Measurements from ENCODE around the gene L3MBTL1. TPM values are rescaled to one million over a fixed set of nuclear protein-coding genes. Genes with fewer than 3 reads are reported as not detected.
"Not testable (repeated sequence)": the region's sequence is repeated elsewhere in the genome, so short reads cannot be mapped to it uniquely, and the experiment has no call there.

The L3MBTL1 gene
- total RNA-seq, 3 donors from 2014 or later = 3.9 to 4.0 (median 4.0) TPM

DNA sequence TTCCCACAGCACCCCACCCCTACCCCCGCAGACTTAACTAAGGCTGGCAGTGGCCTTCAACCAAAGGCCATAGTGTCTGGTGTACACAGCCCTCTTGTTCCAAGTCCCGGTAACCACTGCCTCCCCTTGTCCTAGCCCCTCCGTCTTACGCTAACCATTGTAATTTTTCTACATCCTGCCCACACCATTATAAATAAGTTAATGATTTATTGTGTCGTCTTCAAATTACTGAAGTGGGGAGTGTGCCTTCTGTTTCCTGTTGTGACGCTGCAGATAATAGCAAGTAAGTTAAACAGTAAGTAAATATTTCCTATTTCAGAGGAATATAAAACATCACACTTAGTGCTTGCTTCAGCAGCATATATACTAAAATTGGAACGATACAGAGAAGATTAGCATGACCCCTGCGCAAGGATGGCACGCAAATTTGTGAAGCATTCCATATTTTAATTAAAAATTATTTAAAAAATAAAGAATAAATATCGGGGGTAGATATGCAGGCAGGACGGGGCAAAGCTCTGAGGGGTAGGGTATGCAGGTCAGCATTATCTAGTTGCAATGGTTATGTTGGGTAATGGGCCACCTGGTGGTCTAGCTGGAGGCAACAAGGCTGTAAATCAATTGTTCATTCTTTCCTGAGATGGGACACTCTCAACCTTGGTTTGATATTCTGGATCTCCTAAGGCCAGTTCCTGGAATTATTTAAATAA lies 34.7 kb upstream of the L3MBTL1 start:
- DNase-seq = no peak
- Mint-ChIP-seq H3K27me3 (ENCODE audit: low read depth) (peaks cover 2% of the 10 kb centered on the region), H3K36me3 (ENCODE audit: insufficient read depth) (peaks cover 9% of the 10 kb centered on the region), H3K4me3 (no peak overlapping the region), H3K4me1 (ENCODE audit: low read depth) (peaks cover 2% of the 10 kb centered on the region), H3K9me3 (no peaks in the 10 kb centered on the region)
- ATAC-seq = no peak

DNA sequence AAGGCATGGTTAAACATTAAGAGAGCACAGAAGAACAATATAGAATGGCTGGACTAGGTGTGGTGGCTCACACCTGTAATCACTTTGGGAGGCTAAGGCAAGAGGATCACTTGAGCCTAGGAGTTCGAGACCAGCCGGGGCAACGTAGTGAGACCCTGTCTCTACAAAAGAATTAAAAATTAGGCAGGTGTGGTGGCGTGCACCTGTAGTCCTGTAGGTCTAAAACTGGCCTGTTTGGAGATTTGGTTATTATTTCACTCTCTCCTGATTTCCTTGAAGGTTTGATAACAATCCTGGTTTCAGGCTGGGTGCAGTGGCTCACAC lies 34.2 kb upstream of the L3MBTL1 start:
- Mint-ChIP-seq H3K4me1 (ENCODE audit: low read depth) (peaks cover 2% of the 10 kb centered on the region), H3K9me3 (no peaks in the 10 kb centered on the region), H3K36me3 (ENCODE audit: insufficient read depth) (peaks cover 9% of the 10 kb centered on the region), H3K4me3 (no peak overlapping the region), H3K27me3 (ENCODE audit: low read depth) (peaks cover 2% of the 10 kb centered on the region)
- ATAC-seq (no peak), DNase-seq (no peak)

DNA sequence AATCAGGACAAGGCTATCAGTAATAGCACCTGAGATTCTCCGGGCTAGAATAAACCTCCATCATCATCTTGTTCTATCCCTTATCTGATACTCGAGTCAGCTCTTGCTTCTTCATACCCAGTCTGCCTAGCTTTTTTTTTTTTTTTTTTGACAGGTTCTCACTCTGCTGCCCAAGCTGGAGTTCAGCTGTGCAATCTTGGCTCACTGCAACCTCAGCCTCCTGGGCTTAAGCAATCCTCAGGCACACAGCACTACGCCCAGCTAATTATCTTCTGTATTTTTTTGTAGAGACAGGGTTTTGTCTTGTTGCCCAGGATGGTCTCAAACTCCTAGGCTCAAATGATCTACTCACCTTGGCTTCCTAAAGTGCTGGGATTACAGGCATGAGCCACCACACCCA lies 30.3 kb upstream of the L3MBTL1 start:
- no peaks in the 10 kb centered on the region for H3K9me3 Mint-ChIP-seq
- peaks cover 2% of the 10 kb centered on the region for H3K27me3 Mint-ChIP-seq (ENCODE audit: low read depth)
- ATAC-seq = no peak
- no peaks in the 10 kb centered on the region for H3K4me1 Mint-ChIP-seq (ENCODE audit: low read depth)
- DNase-seq = no peak
- no peak overlapping the region for H3K4me3 Mint-ChIP-seq
- H3K36me3 Mint-ChIP-seq (ENCODE audit: insufficient read depth) = no peaks in the 10 kb centered on the region

DNA sequence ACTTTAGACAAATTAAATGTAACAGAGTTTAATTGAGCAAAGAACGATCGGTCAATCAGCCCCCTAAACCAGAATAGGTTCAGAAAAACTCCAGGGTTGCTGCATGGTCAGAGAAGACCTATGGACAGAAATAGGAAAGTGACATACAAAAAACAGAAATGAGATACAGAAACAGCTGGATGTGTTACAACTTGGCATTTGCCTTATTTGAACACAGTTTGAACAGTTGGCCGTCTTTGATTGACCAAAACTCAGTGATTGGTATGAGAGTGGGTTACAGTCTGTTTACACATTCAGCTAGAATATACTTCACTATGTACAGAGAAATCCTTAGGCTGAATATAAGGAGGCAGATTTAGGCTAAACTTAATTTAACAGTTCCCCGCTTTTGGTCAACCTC lies 29.9 kb upstream of the L3MBTL1 start:
- Mint-ChIP-seq H3K36me3 (ENCODE audit: insufficient read depth) (no peaks in the 10 kb centered on the region), H3K4me1 (ENCODE audit: low read depth) (no peaks in the 10 kb centered on the region), H3K4me3 (no peak overlapping the region), H3K9me3 (no peaks in the 10 kb centered on the region), H3K27me3 (ENCODE audit: low read depth) (peaks cover 2% of the 10 kb centered on the region)
- ATAC-seq (no peak), DNase-seq (no peak)

DNA sequence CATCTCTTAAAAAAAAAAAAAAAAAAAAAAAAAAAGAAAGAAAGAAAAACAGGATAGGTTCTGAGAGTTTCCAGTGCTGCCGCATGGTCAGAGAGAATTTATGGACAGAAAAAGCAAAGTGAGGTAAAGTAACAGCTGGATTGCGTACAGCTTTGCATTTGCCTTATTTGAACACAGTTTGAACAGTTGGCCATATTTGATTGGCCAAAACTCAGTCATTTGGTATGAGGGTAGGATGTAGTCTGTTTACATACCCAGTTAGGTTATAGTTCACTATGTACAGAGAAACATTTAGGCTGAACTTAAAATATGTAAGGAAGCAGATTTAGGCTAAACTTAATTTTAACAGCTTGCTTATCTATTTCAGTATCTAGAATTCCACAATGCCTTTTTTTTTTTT lies 17.5 kb upstream of the L3MBTL1 start:
- ATAC-seq (no peak), DNase-seq (no peak)
- H3K36me3 Mint-ChIP-seq (ENCODE audit: insufficient read depth) = no peaks in the 10 kb centered on the region
- peaks cover 12% of the 10 kb centered on the region for H3K27me3 Mint-ChIP-seq (ENCODE audit: low read depth)
- H3K4me3 Mint-ChIP-seq = no peak overlapping the region
- H3K4me1 Mint-ChIP-seq (ENCODE audit: low read depth) = no peaks in the 10 kb centered on the region
- peaks cover 4% of the 10 kb centered on the region for H3K9me3 Mint-ChIP-seq

DNA sequence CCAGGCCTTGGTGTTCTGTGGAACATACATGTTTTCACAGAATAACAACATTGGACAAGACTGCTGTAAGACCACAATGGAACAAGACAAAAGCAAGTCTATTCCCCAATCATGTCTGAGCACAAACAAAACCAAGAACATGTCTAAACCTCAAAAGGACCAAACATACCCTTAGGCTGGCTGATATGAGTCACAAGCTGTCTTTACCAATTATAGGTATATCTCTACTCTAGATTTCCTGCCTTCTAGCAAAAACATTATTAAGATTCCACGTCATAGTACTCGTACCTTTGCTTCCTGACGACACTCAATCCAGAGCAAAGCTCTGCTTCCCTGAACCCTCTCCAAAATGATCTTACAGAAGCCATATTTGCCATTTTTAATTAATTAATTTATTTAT lies 15.4 kb upstream of the L3MBTL1 start:
- no peaks in the 10 kb centered on the region for H3K36me3 Mint-ChIP-seq (ENCODE audit: insufficient read depth)
- peaks cover 13% of the 10 kb centered on the region for H3K27me3 Mint-ChIP-seq (ENCODE audit: low read depth)
- H3K9me3 Mint-ChIP-seq = no peaks in the 10 kb centered on the region
- H3K4me1 Mint-ChIP-seq (ENCODE audit: low read depth) = no peaks in the 10 kb centered on the region
- no peak overlapping the region for H3K4me3 Mint-ChIP-seq
- ATAC-seq (peak; percentile 48 to 62), DNase-seq (no peak)

DNA sequence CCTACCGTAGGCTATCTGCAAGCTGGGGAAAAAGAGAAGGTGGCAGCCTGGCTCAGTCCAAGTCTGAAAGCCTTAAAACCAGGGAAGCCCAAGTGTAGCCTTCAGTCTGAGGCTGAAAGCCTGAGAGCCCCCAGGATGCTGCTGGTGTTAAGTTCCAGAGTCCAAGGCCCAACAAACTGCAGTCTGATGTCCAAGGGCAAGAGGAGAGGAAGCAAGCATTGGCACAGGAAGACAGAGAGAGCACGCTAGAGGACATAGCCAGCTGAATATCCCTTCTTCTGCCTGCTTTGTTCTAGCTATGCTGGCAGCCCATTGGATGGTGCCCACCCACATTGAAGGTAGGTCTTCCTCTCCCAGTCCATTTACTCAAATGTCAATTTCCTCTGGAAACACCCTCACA lies 12.1 kb upstream of the L3MBTL1 start:
- ATAC-seq = no peak
- Mint-ChIP-seq H3K36me3 (ENCODE audit: insufficient read depth) (no peaks in the 10 kb centered on the region), H3K9me3 (no peaks in the 10 kb centered on the region), H3K4me3 (no peak overlapping the region), H3K27me3 (ENCODE audit: low read depth) (peaks cover 13% of the 10 kb centered on the region), H3K4me1 (ENCODE audit: low read depth) (no peaks in the 10 kb centered on the region)
- no peak for DNase-seq

DNA sequence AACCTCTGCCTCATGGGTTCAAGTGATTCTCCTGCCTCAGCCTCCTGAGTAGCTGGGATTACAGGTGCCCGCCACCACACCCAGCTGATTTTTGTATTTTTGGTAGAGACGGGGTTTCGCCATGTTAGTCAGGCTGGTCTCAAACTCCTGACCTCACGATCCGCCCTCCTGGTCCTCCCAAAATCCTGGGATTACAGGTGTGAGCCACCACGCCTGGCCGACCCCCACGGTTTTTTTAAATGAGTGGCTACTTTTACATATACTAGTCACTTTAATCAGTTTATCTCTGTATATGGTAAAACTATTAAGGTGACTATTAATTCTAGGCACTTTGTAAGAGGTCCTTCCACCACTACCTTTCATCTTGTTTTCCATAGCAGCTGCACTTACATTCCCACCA lies 5.5 kb upstream of the L3MBTL1 start:
- H3K36me3 Mint-ChIP-seq (ENCODE audit: insufficient read depth); H3K4me3 Mint-ChIP-seq; ATAC-seq; H3K9me3 Mint-ChIP-seq; H3K4me1 Mint-ChIP-seq (ENCODE audit: low read depth); DNase-seq: not testable (repeated sequence)
- H3K27me3 Mint-ChIP-seq (ENCODE audit: low read depth) = peaks cover 20% of the 10 kb centered on the region

DNA sequence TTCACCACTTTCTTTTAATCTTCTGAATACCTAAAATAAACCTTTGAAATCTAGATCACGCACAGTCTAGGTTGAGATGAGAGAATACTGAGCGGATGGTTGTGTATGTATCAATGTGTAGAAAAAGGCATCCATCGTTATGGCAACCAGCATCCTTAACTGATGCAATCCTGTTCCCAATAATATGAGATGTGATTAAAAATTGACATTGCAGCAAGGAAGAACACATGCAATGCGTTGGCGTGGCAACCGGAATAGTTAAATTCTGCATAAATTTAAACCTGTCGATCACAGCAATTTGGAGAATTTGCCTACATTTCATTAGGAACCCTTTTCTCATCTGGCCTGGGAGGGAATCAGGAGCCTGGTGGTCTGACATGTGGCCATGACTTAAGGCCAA lies 1.3 kb upstream of the L3MBTL1 start:
- H3K36me3 Mint-ChIP-seq (ENCODE audit: insufficient read depth) = no peaks in the 10 kb centered on the region

DNA sequence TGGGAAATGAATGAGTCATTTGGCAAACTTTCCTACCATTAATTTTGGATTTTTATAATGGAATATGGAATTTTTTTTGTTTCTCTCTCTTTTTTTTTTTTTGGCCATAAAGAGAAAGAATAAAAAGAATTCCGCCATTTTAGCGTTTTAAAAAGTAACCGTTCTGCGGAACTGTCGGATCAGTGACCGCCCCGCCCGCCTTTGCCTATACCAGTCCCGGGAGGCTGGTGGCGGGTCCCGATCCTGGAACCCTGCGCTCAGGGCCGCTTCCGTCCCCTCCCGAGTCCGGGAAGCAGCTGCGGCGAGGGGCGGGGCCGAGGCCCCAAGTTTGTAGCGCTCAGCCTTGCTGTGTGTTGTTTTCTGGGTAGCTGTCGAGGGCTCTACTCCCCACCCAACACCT lies 609 bp downstream of the L3MBTL1 start:
- peaks cover 47% of the 10 kb centered on the region for H3K27me3 Mint-ChIP-seq (ENCODE audit: low read depth)
- H3K4me1 Mint-ChIP-seq (ENCODE audit: low read depth) = peaks cover 2% of the 10 kb centered on the region
- H3K4me3 Mint-ChIP-seq = peak overlapping the region; percentile 70
- no peaks in the 10 kb centered on the region for H3K9me3 Mint-ChIP-seq
- no peaks in the 10 kb centered on the region for H3K36me3 Mint-ChIP-seq (ENCODE audit: insufficient read depth)
- ATAC-seq (no peak), DNase-seq (no peak)

More for the DNA sequence above, 1.3 kb upstream of the L3MBTL1 start:
- ATAC-seq = no peak
- H3K27me3 Mint-ChIP-seq (ENCODE audit: low read depth) = peaks cover 42% of the 10 kb centered on the region
- DNase-seq = no peak
- H3K9me3 Mint-ChIP-seq = no peaks in the 10 kb centered on the region
- peaks cover 2% of the 10 kb centered on the region for H3K4me1 Mint-ChIP-seq (ENCODE audit: low read depth)
- H3K4me3 Mint-ChIP-seq = no peak overlapping the region

DNA sequence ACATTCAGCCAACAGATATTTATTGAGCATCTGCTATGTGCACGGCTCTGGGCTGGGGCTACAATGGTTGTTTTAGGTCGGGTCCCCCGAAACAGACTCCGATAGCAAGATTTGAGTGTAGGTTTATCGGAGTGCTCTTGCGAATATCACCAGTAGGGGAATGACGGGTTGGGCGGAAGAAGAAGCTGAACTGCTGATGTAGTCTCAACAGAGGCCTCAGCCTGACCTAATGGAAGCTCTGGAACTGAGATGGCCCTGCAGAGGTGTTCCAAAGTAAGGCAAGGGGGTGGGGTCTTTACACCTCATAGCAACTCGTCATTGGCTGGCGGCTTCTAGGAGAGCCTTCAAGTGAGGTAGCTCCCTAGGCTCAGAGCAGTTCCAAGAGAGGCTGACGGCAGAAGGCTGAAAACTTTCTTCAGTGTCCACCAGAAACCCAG lies 1.1 kb downstream of the L3MBTL1 start:
- Mint-ChIP-seq H3K4me1 (ENCODE audit: low read depth) (peaks cover 2% of the 10 kb centered on the region), H3K36me3 (ENCODE audit: insufficient read depth) (no peaks in the 10 kb centered on the region), H3K9me3 (no peaks in the 10 kb centered on the region), H3K4me3 (no peak overlapping the region), H3K27me3 (ENCODE audit: low read depth) (peaks cover 47% of the 10 kb centered on the region)
- no peak for ATAC-seq
- DNase-seq = no peak

DNA sequence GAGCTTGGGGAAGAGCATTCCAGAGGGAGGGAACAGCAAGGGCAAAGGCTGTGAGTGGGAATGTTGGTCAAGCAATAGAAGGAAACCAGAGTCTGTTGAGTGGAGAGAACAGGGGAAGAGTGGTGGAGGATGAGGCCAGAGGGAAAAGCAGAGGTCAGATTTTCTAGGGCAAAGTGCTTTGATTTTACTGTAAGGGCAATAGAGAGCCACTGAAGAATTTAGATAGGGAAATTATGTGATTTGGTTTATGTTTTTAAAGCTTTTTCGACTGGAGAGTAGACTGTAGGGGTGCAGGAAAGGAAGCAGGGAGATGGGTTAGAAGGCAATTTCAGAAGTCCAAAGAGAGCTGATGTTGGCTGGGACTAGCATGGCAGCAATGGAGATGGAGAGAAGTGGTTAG lies 4.4 kb downstream of the L3MBTL1 start:
- H3K4me3 Mint-ChIP-seq = peak overlapping the region; percentile 3
- no peak for ATAC-seq
- no peak for DNase-seq
- H3K27me3 Mint-ChIP-seq (ENCODE audit: low read depth) = peaks cover 30% of the 10 kb centered on the region
- no peaks in the 10 kb centered on the region for H3K36me3 Mint-ChIP-seq (ENCODE audit: insufficient read depth)
- H3K9me3 Mint-ChIP-seq = no peaks in the 10 kb centered on the region
- peaks cover 15% of the 10 kb centered on the region for H3K4me1 Mint-ChIP-seq (ENCODE audit: low read depth)

DNA sequence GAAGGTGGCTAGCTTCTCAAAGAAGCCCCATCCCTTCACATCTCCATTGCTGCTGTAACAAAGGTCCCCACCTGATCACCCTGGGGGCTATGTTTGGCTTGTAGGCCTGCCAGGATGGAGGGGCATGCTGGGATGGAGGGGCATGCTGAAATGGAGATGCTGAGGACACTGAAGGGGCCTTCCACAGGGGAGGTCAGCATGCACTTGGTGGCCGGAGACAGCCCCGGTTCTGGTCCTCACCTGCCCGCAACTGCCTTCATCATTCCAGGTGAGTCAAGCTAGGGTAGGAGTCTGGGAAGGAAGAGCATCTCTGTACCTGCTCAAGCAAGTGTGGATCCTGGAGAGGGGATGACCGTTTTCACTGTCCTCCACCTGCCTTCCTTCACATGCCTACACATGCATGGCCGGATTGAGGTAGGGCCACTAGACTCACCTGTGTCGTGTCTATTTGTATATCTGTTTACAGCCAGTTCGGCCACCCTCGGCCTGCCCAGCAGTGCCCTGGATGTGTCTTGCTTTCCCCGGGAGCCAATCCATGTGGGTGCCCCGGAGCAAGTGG lies 6.0 kb downstream of the L3MBTL1 start:
- DNase-seq (no peak), ATAC-seq (no peak)
- no peaks in the 10 kb centered on the region for H3K9me3 Mint-ChIP-seq
- H3K4me3 Mint-ChIP-seq = peak overlapping the region; percentile 90
- H3K27me3 Mint-ChIP-seq (ENCODE audit: low read depth) = peaks cover 20% of the 10 kb centered on the region
- peaks cover 16% of the 10 kb centered on the region for H3K4me1 Mint-ChIP-seq (ENCODE audit: low read depth)
- no peaks in the 10 kb centered on the region for H3K36me3 Mint-ChIP-seq (ENCODE audit: insufficient read depth)

DNA sequence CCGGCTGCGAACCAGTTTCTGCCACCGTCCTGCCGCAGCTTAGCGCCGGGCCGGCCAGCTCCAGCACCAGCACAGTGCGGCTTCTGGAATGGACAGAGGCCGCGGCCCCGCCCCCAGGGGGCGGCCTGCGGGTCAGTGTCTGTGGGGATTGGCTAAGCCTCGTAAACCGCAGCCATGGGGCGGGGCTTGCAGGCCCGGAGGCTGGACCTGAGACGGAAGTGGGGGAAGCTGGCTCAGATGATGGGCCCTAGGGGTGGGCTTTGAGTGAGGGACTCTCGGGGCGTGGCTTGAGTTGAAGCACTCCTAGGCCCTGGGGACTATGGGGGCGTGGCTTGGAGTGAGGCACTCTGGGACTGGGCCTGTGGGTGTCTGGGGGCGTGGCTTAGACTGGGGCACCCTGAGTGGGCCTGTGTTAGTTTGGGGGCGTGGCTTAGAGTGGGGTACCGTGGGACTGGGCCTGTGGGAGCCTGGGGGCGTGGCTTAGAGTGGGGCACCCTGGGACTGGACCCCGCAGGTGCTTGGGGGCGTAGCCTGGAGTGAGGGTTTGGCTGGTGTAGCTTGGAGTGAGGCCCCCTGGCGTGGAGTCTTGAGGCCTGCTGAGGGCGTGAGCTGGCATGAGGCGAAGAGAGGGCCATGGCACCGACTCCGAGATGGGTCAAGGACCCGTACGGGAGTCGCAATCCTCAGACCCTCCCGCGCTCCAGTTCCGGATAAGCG lies 6.6 kb downstream of the L3MBTL1 start:
- ATAC-seq = peak; percentile 88 to 90
- no peaks in the 10 kb centered on the region for H3K9me3 Mint-ChIP-seq
- peaks cover 13% of the 10 kb centered on the region for H3K27me3 Mint-ChIP-seq (ENCODE audit: low read depth)
- peak overlapping the region; percentile 90 for H3K4me3 Mint-ChIP-seq
- H3K36me3 Mint-ChIP-seq (ENCODE audit: insufficient read depth) = no peaks in the 10 kb centered on the region
- peak; percentile 82 for DNase-seq
- H3K4me1 Mint-ChIP-seq (ENCODE audit: low read depth) = peaks cover 14% of the 10 kb centered on the region

DNA sequence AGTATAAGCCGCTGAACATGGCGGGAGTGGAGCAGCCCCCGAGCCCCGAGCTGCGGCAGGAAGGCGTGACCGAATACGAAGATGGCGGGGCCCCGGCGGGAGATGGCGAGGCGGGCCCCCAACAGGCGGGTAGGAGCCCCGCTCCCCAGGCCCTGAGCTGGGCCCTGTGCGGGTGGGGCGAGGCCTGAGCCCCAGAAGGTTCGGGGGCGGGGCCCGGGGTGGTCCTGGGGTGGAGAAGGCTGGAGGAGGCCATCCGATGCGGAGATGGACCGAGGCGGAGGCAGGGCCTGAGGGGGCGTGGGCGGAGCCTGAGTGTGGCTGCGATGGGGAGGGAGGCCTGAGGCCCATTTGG lies 7.1 kb downstream of the L3MBTL1 start:
- no peaks in the 10 kb centered on the region for H3K36me3 Mint-ChIP-seq (ENCODE audit: insufficient read depth)
- ATAC-seq (peak; percentile 29 to 30), DNase-seq (peak; percentile 10)
- peaks cover 14% of the 10 kb centered on the region for H3K4me1 Mint-ChIP-seq (ENCODE audit: low read depth)
- H3K4me3 Mint-ChIP-seq = peak overlapping the region; percentile 90
- H3K27me3 Mint-ChIP-seq (ENCODE audit: low read depth) = peaks cover 8% of the 10 kb centered on the region
- H3K9me3 Mint-ChIP-seq = no peaks in the 10 kb centered on the region

Data from activated T-cell treated with anti-CD3 and anti-CD28 coated beads, Interleukin-2, amount 50 U/mL, for 4 hours (primary cell).